ENCODE results near the gene MEIS3.
A peak's percentile ranks its signal among the peaks of the same experiment; 100 is the strongest.

MEIS3 gene

DNA sequence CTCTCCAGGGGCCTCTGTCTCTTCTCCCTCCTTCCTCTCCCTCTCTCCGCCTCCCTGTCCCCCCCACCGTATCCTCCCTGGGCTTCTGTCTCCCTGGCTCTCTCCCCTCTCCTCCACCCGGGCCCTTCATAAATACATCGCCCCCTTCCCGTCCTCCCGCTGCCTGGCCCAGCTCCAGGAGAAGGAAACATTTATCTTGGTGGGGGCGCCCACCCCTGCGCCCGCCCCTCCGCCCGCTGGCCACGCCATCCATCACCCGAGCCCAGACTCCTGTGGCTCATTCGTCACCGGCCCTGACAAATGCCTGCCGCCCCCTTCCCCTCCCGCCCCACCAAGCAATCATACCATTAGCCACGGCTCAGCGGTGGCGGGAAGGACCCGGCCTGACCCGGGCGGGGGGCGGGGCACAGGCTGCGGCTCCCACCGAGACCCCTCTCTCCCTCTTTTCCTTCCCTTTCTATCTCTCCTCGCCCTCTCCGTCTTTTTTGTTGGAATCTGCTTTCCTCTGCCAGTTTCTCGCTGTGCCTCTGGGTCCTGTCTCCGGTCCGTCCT lies 2.6 kb upstream of the MEIS3 start:
- peak overlapping the region; percentile 57 for H3K27ac Mint-ChIP-seq
- H3K36me3 Mint-ChIP-seq (ENCODE audit: low read depth) = no peaks in the 10 kb centered on the region
- H3K4me1 Mint-ChIP-seq = peaks cover 64% of the 10 kb centered on the region
- H3K27me3 Mint-ChIP-seq (ENCODE audit: low read depth, poor library complexity) = peaks cover 87% of the 10 kb centered on the region
- peak overlapping the region; percentile 79 for H3K4me3 Mint-ChIP-seq
- H3K9me3 Mint-ChIP-seq = no peaks in the 10 kb centered on the region
- peak; percentile 85 for DNase-seq
- no peak for TF ChIP-seq CTCF (IDR thresholded peaks at IDR 0.05)

GRCh38 chr19:47421244-47421786 lies 2.0 kb upstream of the MEIS3 start:
- no peaks in the 10 kb centered on the region for H3K9me3 Mint-ChIP-seq
- peaks cover 89% of the 10 kb centered on the region for H3K27me3 Mint-ChIP-seq (ENCODE audit: low read depth, poor library complexity)
- peak overlapping the region; percentile 57 for H3K27ac Mint-ChIP-seq
- no peak for TF ChIP-seq CTCF (IDR thresholded peaks at IDR 0.05)
- peak overlapping the region; percentile 75 for H3K4me3 Mint-ChIP-seq
- peaks cover under 1% of the 10 kb centered on the region for H3K36me3 Mint-ChIP-seq (ENCODE audit: low read depth)
- DNase-seq = no peak
- peaks cover 69% of the 10 kb centered on the region for H3K4me1 Mint-ChIP-seq

GRCh38 chr19:47419789-47420188 lies 462 bp upstream of the MEIS3 start:
- peak; percentile 22 for DNase-seq
- TF ChIP-seq CTCF (IDR thresholded peaks at IDR 0.05) = no peak
- Mint-ChIP-seq H3K9me3 (no peaks in the 10 kb centered on the region), H3K27ac (no peak overlapping the region), H3K27me3 (ENCODE audit: low read depth, poor library complexity) (peaks cover 89% of the 10 kb centered on the region), H3K36me3 (ENCODE audit: low read depth) (peaks cover 12% of the 10 kb centered on the region), H3K4me1 (peaks cover 69% of the 10 kb centered on the region), H3K4me3 (peak overlapping the region; percentile 75)

- Mint-ChIP-seq H3K4me1 (peaks cover 64% of the 10 kb centered on the region), H3K36me3 (ENCODE audit: low read depth) (peaks cover 21% of the 10 kb centered on the region), H3K4me3 (peak overlapping the region; percentile 89), H3K27me3 (ENCODE audit: low read depth, poor library complexity) (peaks cover 86% of the 10 kb centered on the region), H3K9me3 (no peaks in the 10 kb centered on the region), H3K27ac (no peak overlapping the region)
- no peak for TF ChIP-seq CTCF (IDR thresholded peaks at IDR 0.05)
- DNase-seq = no peak
Observed at GRCh38 chr19:47418692-47419029, 666 bp downstream of the MEIS3 start.

- H3K36me3 Mint-ChIP-seq (ENCODE audit: low read depth) = peaks cover 27% of the 10 kb centered on the region
- peak overlapping the region; percentile 89 for H3K4me3 Mint-ChIP-seq
- peaks cover 84% of the 10 kb centered on the region for H3K27me3 Mint-ChIP-seq (ENCODE audit: low read depth, poor library complexity)
Observed at GRCh38 chr19:47417746-47418691, 1.3 kb downstream of the MEIS3 start.

More at GRCh38 chr19:47417746-47418691, 1.3 kb downstream of the MEIS3 start:
- Mint-ChIP-seq H3K4me1 (peaks cover 57% of the 10 kb centered on the region), H3K27ac (no peak overlapping the region), H3K9me3 (no peaks in the 10 kb centered on the region)
- TF ChIP-seq CTCF (IDR thresholded peaks at IDR 0.05) = no peak
- peak; percentile 31 for DNase-seq

All from nephron progenitor cell (in vitro differentiated cells).